HG03342 (cell line): ENCODE results near the gene STMN3.
"Not testable (repeated sequence)": the region's sequence is repeated elsewhere in the genome, so short reads cannot be mapped to it uniquely, and the experiment has no call there.

Experiments used
- ATAC-seq: cut with Tn5 transposase; IDR thresholded peaks from one replicate; pipeline ENCODE4 v1.9.1; 2021; ENCODE audit warnings: mild to moderate bottlenecking, moderate library complexity; ENCODE audit not compliant: unreplicated experiment

Gene STMN3

GRCh38 chr20:63678667-63679465 lies 25.6 kb upstream of the STMN3 start:
- ATAC-seq = no peak

- ATAC-seq = no peak
These were observed 24.8 kb upstream of the STMN3 start for GRCh38 chr20:63678071-63678470.

DNA sequence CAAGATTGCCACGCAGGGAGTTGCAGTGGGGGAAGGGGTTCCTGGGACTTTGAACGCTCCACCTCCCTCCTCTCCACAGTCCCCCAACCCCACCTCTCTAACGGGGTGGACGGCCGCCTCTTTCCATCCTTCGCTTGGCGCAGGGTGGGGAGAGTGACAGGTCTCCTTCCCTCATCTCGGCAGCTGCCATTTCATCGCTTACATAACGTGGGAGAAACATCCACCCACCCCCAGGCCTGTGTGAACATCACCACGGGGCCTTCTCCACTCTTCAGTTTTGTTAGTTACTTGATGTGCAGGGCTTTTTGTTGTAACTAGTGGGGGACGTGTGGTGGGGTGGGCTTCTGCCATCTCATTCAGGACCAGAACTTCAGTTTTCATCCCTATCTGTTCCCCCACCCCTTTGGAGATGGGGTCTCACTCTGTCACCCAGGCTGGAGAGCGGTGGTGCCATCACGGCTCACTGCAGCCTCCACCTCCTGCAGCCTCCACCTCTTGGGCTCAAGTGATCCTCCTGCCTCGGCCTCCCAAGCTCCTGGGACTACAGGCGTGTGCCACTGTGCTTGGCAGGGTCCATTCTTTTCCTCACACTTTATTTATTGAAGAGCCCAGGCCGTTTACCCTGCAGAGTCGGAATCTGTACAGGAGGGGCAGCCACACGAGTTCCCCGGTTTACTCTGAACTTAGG lies 22.6 kb upstream of the STMN3 start:
- ATAC-seq = no peak

GRCh38 chr20:63673951-63674350 lies 20.7 kb upstream of the STMN3 start:
- ATAC-seq = no peak

GRCh38 chr20:63672666-63673065 lies 19.4 kb upstream of the STMN3 start:
- no peak for ATAC-seq

DNA sequence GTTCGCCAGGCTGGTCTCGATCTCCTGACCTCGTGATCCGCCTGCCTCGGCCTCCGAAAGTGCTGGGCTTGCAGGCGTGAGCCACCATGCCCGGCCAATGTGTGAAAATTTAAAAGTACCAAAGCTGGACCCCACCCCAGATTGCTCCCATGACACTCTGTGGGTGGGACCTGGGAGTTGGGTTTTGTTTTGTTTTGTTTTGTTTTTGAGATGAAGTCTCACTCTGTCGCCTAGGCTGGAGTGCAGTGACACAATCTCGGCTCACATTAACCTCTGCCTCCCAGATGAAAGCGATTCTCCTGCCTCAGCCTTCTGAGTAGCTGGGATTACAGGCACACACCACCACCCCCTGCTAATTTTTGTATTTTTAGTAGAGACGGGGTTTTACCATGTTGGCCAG lies 18.5 kb upstream of the STMN3 start:
- not testable (repeated sequence) for ATAC-seq

GRCh38 chr20:63668351-63668750 lies 15.1 kb upstream of the STMN3 start:
- ATAC-seq = no peak

- no peak for ATAC-seq
These were observed 14.6 kb upstream of the STMN3 start for GRCh38 chr20:63667858-63668257.

- no peak for ATAC-seq
These were observed 12.5 kb upstream of the STMN3 start for GRCh38 chr20:63665708-63666107.

DNA sequence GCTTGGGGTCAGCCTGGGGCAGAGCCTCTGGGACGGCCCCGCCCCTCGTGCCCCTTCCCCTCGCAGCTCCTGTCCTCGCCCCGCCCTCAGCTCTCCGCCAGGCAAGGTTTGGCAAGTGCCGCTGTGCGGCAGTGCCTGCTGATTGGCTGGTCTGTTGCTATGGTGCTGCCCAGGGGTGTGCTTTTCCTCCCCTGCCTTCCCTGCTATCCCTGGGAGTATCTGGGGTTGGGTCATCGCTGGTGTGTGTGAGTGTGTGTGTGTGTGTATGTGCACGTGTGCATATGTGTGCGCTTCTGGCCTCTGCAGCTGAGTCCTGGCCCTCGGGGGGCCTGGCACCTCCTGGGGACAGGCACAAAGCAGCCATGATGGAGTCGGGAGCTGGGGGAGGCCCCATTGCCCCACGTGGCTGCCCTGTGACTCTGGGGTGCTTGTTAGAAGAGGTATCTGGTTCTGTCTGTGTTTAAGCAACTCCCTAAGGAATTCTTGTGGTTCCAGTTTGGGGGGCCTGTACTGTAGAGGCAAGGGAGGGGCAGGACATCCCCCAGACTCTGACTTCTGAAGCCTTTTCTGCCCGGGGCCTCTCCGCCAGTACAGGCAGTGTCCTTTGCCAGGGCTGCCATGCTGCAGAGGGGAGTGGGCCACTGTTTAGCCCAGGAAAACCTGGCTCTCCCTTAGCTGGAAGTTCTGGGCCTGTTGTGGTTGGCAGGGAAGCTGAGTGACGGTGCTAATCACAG lies 11.8 kb upstream of the STMN3 start:
- no peak for ATAC-seq

GRCh38 chr20:63664143-63664851 lies 11.1 kb upstream of the STMN3 start:
- ATAC-seq = no peak

- ATAC-seq = no peak
These were observed 10.3 kb upstream of the STMN3 start for GRCh38 chr20:63663332-63664066.

- no peak for ATAC-seq
These were observed 9.6 kb upstream of the STMN3 start for GRCh38 chr20:63662813-63663189.

DNA sequence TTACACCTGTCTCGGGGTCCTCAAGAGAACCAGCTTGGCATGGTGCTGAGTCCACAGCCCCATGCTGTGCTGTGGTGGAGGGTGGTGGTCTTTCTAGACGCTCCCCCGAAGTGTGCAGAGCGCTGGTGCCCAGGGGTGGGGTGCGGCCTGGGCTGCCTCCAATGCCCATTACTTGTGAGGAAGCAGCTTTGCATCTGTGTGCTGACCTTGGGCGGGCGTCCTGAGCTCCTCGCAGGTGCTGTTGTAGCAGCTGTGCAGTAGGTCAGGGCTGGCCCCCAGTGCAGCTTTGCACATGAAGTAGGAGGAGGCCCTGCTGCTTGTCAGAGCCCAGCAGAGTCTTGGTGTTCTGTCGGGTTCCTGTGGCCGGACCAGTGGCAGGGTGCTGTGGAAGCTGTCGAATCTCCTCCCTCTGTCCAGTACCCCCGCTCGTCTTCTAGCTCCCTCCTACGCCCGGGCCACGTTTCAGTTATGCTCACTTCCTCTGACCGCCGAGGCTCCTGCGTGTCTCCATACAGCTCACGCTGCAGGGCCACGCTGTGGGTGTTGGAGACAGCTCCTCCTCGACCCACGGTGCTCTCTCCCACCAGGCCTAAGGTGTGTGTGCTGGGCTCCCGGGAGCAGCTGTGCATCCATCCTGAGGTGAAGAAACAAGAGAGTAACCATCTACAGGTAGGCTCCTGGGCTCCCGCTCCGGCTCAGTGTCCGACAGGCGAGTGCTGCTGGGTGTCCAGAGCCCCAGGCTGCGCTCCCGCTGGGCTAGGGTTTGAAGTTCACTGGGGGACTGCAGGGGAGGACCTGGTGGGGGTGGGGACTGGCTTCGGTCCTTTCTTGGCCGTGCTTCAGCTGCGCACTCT lies 9.0 kb upstream of the STMN3 start:
- no peak for ATAC-seq

GRCh38 chr20:63661108-63661507 lies 7.9 kb upstream of the STMN3 start:
- ATAC-seq = no peak

DNA sequence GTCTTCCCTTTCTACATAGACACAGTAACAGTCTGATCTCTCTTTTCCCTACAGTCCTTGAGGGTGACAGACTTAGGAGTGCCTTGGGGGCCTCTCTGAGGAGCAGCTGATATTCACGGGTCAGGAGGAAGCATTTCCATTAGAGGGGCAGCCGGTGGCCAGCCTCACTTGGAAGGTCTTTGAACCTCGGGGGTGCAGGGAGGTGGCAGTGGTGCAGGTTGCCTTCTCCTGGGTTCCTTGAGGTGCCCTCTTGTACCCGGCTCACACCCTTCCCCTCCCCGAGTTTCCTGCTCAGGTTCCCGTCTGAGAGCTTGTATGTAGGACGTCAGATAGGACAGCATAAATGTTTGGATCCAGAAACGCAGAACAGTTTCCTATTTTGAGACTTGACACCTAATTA lies 7.4 kb upstream of the STMN3 start:
- ATAC-seq = no peak

DNA sequence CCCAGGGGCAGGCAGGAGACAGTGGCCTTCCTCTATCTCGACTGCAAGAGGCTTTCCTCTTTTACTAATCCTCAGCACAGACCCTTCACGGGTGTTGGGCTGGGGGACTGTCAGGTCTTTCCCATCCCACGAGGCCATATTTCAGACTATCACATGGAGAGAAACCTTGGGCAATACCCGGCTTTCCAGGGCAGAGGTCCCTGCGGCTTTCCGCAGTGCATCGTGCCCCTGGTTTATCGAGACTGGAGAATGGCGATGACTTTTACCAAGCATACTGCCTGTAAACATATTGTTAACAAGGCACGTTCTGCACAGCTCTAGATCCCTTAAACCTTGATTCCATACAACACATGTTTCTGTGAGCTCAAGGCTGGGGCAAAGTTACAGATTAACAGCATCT lies 7.0 kb upstream of the STMN3 start:
- not testable (repeated sequence) for ATAC-seq

GRCh38 chr20:63659370-63659769 lies 6.1 kb upstream of the STMN3 start:
- ATAC-seq = no peak

- peak; percentile 4 for ATAC-seq
These were observed 5.5 kb upstream of the STMN3 start for GRCh38 chr20:63658749-63659187.
